ENCODE measurements around the gene RAX2. TPM values are rescaled to one million over a fixed set of nuclear protein-coding genes. Genes with fewer than 3 reads are reported as not detected.

Gene RAX2
- total RNA-seq, 1 experiment from 2014 or later = not detected

GRCh38 chr19:3750211-3750610, 21.8 kb downstream of the RAX2 start:
- DNase-seq = no peak
- TF ChIP-seq CTCF (conservative IDR thresholded peaks at IDR 0.05) (no peak), EZH2 (IDR thresholded peaks at IDR 0.05; ENCODE audit: low read depth) (no peak)
- Histone ChIP-seq H3F3A (ENCODE audit: insufficient read depth, low read depth) (no peaks in the 10 kb centered on the region), H3K27ac (no peak overlapping the region), H3K9me2 (ENCODE audit: insufficient read depth) (no peaks in the 10 kb centered on the region), H3K4me2 (no peak overlapping the region), H3K36me3 (ENCODE audit: low read depth) (no peaks in the 10 kb centered on the region), H3K27me3 (ENCODE audit: insufficient read depth, low read depth) (no peaks in the 10 kb centered on the region), H3K4me1 (replicated peaks; ENCODE audit: insufficient read depth) (no peaks in the 10 kb centered on the region), H3K9me3 (ENCODE audit: insufficient read depth, low read depth) (no peaks in the 10 kb centered on the region), H4K20me1 (ENCODE audit: insufficient read depth) (no peaks in the 10 kb centered on the region), H3K79me2 (ENCODE audit: low read depth) (no peaks in the 10 kb centered on the region), H2AFZ (no peak overlapping the region), H3K4me3 (no peak overlapping the region)
- intact Hi-C loops (cut with micrococcal nuclease; ENCODE audit: unreplicated experiment) = no loop called here
- CTCF ChIA-PET = no interaction called here
- POLR2A ChIA-PET (ENCODE audit: unreplicated experiment) = no interaction called here
- no TSS peak for BruUV-seq (replicated peaks)

- H3K9me3 ChIP-seq (ENCODE audit: insufficient read depth, low read depth) = no peaks in the 10 kb centered on the region
- H3K4me3 ChIP-seq = no peak overlapping the region
- ChIA-PET POLR2A (ENCODE audit: unreplicated experiment) (no interaction called here), CTCF (no interaction called here)
- H3K79me2 ChIP-seq (ENCODE audit: low read depth) = no peaks in the 10 kb centered on the region
- TF ChIP-seq EZH2 (IDR thresholded peaks at IDR 0.05; ENCODE audit: low read depth) = no peak
- no peak for TF ChIP-seq CTCF (conservative IDR thresholded peaks at IDR 0.05)
- no TSS peak for BruUV-seq (replicated peaks)
- DNase-seq = no peak
- no peaks in the 10 kb centered on the region for H3K4me1 ChIP-seq (replicated peaks; ENCODE audit: insufficient read depth)
- H2AFZ ChIP-seq = no peak overlapping the region
- H3K9me2 ChIP-seq (ENCODE audit: insufficient read depth) = no peaks in the 10 kb centered on the region
- H3K36me3 ChIP-seq (ENCODE audit: low read depth) = no peaks in the 10 kb centered on the region
- H4K20me1 ChIP-seq (ENCODE audit: insufficient read depth) = no peaks in the 10 kb centered on the region; the same call in 1 of the 2 replicates
- H3K4me2 ChIP-seq = no peak overlapping the region
- no peaks in the 10 kb centered on the region for H3K27me3 ChIP-seq (ENCODE audit: insufficient read depth, low read depth)
- H3F3A ChIP-seq (ENCODE audit: insufficient read depth, low read depth) = no peaks in the 10 kb centered on the region
- H3K27ac ChIP-seq = no peak overlapping the region
- intact Hi-C loops (cut with micrococcal nuclease; ENCODE audit: unreplicated experiment) = no loop called here
Observed at GRCh38 chr19:3748965-3749364, 23.1 kb downstream of the RAX2 start.

- no peaks in the 10 kb centered on the region for H3K9me3 ChIP-seq (ENCODE audit: insufficient read depth, low read depth)
- no peaks in the 10 kb centered on the region; the same call in 1 of the 2 replicates for H4K20me1 ChIP-seq (ENCODE audit: insufficient read depth)
- no peak overlapping the region for H2AFZ ChIP-seq
- H3K4me2 ChIP-seq = no peak overlapping the region
- no peaks in the 10 kb centered on the region for H3F3A ChIP-seq (ENCODE audit: insufficient read depth, low read depth)
- intact Hi-C loops (cut with micrococcal nuclease; ENCODE audit: unreplicated experiment) = no loop called here
- no peak overlapping the region for H3K27ac ChIP-seq
- TF ChIP-seq CTCF (conservative IDR thresholded peaks at IDR 0.05) = no peak
- TF ChIP-seq EZH2 (IDR thresholded peaks at IDR 0.05; ENCODE audit: low read depth) = no peak
- H3K79me2 ChIP-seq (ENCODE audit: low read depth) = no peaks in the 10 kb centered on the region
- ChIA-PET POLR2A (ENCODE audit: unreplicated experiment) (no interaction called here), CTCF (no interaction called here)
- no peaks in the 10 kb centered on the region for H3K36me3 ChIP-seq (ENCODE audit: low read depth)
- H3K4me1 ChIP-seq (replicated peaks; ENCODE audit: insufficient read depth) = no peaks in the 10 kb centered on the region
- BruUV-seq (replicated peaks) = no TSS peak
- no peaks in the 10 kb centered on the region for H3K9me2 ChIP-seq (ENCODE audit: insufficient read depth)
- no peak for DNase-seq
- no peaks in the 10 kb centered on the region for H3K27me3 ChIP-seq (ENCODE audit: insufficient read depth, low read depth)
- H3K4me3 ChIP-seq = no peak overlapping the region
Observed at GRCh38 chr19:3746371-3747056, 25.5 kb downstream of the RAX2 start.
